Measurements from ENCODE around the gene KRTAP4-16.

DNA sequence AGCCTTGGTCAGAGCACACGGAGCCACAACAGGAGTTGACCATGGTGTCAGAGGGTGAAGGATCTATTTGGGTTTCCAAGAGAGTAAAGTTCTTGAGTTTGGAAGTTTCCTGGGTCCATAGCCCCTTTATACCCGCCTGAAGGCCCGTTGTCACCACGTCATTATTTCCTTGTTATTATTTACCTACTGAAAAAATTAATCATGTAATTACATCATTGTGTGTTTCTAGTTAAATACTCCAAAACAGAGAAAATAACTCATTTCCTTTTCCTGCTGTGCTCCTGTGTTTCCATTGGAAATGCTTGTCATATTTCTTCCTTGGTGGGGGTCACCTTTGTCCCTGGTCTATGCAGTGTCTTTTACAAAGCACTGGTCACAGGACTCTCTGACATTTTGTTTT is 4.0 kb downstream of the KRTAP4-16 start, which contains the start of gene KRTAP4-8:
- no peak for TF ChIP-seq RAD21 (IDR thresholded peaks at IDR 0.05; ENCODE audit: low read depth)
- no peak for TF ChIP-seq YY1 (IDR thresholded peaks at IDR 0.05; ENCODE audit: low read depth)
